Myocyte (in vitro differentiated cells): ENCODE data around the gene PADI4. TPM values are rescaled to one million over a fixed set of nuclear protein-coding genes. Genes with fewer than 3 reads are reported as not detected.
"Not testable (repeated sequence)": the region's sequence is repeated elsewhere in the genome, so short reads cannot be mapped to it uniquely, and the experiment has no call there.

Experiments
- DNase-seq: peaks from one replicate; pipeline ENCODE4 v3.0.0-alpha.2; 2012; ENCODE audit warnings: low read depth
- total RNA-seq: library from RNA; depleted of rRNA; stranded (reverse); fragments of >200 nt; gene quantifications from 2 replicates; pipeline ENCODE4 v1.2.3, GENCODE V29; 2014

PADI4 gene
- total RNA-seq, 1 donor from 2014 or later, result not detected

DNA sequence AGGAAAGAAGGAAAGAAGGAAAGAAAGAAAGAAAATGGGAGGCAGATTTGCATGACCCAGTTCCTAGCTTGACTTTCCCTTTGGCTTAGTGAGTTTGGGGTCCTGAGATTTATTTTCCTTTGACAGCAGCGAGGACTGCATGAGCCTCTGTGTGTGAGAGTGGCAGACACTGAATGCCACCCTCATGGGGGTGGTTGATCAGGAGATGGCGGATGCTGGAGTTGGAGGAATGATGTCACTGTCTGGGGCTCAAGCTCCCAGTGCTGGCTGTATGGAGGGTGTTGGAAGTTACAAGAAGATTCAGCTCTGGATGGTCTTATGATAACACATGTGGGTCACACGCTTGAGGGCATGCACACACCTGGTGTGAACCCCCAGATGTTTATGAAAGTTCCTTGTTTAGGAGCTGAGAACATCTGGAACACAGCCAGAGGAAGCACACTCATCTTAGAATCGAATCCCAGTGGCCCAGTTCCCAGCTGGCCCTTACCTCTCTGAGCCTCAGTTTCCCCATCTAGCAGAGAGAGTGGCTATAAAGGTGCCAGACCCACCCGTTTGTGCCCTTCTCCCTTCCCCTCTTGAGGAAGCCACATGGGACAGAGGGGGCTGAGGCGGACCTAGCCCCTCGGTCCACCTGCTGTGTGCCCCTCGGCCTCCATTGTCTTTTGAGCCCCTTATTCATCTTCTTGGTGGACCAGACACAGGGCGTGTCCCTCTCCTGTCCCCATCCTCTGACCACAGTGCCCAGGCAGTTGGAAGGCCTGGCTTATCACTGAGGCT, 5.7 kb downstream of the PADI4 start:
- no peak for DNase-seq

DNA sequence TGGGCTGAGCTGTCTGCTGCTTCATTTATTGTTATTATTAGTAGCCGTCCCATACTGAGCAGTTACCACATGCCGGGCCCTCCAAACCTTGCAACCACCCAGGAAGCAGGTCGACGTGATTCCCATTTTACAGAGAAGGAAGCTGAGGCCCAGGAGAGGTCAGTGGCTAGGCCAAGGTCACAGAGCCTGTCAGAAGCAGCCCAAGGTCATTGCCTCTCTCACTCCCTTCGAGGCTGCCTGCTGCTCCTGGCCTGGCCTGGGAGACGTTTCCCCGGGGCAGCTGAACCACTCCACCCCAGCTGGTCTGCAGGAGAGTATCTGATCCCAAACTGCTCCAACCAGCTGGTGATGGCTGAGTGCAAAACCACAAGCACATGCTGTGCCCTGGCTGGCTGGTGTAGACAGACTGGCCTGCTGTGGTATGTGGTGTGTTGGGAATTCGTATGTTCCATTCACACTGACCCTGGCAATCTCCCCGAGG, 6.5 kb downstream of the PADI4 start:
- peak; percentile 95 for DNase-seq

DNA sequence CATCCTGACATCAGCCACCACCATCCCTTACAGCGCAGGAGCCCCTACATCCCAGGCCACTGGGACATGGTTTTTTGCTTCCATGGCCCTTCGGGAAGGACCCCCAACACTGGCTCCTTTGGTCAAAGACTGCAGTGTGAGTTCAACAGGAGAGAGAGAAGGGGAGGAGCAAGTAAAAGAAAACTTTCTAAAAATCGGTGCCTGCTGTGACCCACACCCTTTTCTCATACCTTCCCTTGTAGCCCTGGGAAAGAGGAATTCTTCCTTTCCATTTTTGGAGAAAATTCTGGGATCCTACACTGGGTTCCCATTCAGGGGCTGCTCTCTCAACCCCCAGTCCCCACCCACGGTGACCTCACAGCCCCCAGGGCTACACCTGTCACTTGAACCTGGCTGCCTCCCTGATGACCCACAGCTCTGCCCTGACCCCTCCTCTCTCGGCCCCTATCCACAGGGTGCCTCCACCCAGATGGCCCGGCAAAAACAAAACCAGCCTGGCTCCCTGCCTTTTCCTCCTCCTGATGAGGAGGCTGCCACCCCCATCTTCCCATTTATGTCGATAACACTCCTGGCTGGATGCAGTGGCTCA, 7.6 kb downstream of the PADI4 start:
- DNase-seq, result no peak

DNA sequence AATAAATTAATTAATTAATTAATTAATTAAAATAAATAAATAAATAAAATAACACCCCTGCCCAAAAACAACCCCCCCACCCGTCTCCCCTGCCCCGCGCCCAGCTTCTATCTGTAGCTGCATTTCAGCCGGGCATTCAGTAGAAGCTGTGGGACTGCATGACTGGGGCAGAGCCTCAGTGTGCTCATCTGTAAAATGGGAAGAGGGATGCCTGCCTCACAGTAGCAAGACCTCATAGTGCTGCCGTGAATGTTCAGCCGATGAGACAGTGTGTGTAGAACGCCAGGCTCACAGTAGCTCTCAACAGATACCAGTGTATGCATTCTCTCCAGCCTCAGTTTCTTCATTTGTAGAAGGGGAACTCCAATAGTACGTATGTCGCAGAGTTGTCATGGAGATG, 8.7 kb downstream of the PADI4 start:
- DNase-seq, result no peak

DNA sequence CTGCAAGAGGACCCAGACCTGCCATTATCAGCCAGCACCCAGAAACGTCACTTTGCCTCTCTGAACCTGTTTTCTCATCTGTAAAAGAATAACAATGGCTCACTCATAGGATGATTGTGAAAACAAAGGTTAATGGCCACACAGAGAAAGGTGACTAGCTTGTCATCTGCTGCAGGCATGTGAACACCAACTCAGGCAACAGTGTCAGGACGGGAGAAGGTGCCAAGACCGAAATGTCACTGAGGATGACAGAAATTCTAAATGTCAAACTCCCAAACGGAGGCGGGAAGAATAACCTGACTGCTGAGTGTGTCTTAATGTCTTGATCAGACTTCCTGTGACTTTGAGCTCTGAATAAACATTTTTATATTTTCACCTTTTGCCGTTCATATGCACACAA, 10.3 kb downstream of the PADI4 start:
- DNase-seq, result no peak

DNA sequence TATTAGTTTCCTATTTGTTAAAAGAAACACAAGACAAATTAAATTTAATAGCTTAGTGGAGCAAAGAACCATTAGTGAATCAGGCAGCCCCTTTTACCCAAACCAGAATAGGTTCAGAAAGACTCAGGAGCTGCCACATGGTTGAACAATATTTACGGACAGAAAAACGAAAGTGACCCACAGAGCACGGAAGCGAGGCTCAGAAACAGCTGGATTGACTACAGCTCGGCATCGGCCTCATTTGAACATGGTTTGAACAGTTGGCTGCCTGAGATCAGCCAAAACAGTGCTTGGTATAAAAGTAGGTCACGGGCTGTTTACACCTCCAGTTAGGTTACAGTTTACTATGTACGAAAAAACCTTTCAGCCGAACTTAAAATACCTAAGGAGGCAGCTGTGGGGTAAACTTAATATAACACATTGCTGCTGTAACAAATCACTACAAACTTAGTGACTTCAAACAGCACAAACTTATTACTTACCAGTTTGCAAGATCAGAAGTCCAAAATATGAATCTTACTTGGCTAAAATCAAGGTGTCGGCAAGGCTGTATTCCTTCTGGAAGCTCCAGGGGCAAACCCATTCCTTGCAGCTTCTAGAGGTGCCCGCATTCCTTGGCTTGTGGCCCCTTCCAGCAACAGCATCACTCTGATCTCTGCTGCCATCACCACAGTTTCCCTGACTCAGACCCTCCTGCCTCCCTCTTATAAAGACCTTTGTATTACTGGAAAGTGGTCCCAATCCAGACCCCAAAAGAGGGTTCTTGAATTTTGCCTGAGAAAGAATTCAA, 11.8 kb downstream of the PADI4 start:
- no peak for DNase-seq

DNA sequence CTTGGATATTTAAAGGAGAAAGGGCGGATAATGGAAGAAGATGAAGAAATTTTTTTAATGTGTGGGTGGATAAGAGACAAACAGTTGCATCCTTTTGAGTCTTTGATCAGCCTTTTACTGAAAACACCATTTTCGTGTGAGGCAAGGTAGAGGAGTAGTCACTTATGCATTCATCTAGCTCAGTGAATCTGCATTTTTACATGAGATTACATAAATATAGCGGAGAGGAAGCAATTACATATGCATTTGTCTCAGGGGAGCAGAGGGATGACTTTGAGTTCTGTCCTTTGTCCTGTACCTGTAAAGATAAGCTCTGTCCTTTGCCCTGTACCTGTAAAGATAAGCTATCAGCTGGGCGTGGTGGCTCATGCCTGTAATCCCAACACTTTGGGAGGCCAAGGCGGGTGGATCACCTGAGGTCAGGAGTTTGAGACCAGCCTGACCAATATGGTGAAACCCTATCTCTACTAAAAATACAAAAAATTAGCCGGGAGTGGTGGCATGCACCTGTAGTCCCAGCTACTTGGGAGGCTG, 13.9 kb downstream of the PADI4 start:
- DNase-seq, result not testable (repeated sequence)

DNA sequence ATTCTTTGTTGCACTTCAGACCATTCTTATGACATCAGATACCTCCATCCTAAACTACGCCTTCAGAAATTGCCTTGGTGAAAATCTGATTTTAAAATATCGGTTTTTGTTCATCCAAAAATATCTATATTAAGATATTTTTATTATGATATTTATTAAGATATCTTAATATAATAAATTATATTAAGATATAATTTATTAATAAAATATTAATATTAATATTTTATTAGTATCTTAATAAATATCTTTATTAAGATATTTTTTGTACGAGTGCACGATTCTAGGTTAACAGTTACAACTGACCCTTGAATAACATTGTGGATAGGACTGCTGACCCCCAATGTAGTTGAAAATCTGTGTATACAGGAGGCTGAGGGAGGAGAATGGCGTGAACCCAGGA, 20.9 kb downstream of the PADI4 start:
- no peak for DNase-seq

DNA sequence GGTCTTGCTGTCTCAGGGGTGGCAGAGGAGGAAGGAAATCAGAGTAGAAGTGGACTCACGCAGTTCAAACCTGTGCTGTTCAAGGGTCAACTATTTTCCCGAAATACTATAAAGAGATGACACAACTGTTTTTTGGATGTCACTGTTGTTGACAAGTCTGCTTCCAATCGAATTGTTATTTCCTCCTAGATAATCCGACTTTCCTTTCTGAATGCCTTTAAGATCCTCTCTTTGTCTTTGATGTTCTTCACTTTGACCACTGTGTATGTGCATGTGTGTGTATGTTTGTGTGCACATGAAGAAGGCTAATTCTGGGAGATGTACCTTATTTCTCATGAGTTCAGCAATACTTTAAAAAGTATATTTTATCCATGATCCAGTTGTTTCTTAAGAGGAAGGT, 21.6 kb downstream of the PADI4 start:
- no peak for DNase-seq

DNA sequence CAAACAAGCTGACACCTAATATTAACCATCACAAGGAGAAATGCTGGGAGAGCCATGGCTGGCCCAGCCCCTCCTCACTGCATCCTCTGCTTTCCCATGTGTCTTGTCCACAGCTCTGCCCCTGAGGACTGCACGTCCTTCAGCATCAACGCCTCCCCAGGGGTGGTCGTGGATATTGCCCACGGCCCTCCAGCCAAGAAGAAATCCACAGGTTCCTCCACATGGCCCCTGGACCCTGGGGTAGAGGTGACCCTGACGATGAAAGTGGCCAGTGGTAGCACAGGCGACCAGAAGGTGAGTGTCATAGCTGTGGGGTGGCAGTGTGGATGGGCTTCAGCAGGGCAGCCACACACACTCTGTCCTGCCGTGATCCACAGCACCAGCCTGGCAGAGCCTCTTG, 22.9 kb downstream of the PADI4 start:
- DNase-seq, result no peak

DNA sequence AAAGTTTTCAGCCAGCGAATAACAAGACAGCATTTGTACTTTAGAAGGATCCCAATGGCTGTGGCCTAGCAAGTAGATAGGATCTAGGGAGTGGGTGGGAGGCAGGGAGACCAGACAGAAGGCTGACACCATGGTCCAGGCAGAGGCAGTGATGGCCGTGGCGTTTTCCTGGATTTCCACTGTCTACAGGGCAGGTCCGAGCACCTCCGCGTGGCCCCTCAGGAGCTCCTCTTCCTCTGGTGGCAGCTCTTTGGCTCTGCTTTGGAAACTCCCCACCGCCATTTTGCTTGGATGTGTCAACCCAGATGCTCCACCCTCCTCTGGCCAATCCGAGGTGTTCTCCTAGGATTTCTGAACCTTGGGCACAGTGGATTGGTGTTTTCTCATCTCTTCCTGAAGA, 25.1 kb downstream of the PADI4 start:
- no peak for DNase-seq

DNA sequence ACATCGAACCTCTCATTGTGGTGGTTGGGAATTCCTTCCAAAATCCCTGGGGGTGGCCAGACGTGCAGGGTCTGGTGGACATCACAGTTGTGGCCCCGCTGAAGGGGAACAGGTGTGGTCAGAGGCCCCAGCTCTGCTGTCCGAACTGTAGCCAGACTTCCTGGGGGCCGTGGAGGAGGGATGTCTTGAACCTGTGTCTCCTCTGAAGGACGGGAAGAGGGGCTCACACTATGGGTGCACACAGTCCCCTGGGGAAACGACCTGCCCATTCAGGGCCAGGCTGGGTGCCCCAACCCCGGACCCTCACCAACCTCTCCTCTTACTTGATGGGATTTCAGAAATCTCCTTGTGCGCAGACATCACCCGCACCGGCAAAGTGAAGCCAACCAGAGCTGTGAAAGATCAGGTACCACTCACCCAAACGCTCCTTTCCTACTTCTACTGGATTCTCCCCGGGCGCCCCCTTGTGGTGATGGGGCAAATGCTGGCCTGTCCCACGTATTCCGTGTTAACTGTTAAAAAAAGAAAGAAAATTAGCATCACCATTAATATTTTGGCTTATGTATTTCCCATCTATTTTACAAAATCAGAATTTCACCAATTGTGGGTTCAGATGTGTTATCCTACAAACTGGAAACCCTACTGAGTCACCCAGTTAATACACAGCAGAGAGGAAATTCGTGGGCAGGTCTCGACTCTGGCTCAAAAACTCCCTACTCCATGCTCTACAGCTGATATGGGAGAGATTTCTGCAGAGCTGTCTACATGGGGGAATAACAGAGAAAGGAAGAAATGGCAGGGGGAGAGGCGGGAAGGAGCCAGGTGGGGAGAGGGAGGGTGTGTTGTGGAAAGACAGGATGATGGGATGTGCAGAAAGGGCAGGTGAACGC, 28.1 kb downstream of the PADI4 start:
- peak; percentile 73 for DNase-seq

DNA sequence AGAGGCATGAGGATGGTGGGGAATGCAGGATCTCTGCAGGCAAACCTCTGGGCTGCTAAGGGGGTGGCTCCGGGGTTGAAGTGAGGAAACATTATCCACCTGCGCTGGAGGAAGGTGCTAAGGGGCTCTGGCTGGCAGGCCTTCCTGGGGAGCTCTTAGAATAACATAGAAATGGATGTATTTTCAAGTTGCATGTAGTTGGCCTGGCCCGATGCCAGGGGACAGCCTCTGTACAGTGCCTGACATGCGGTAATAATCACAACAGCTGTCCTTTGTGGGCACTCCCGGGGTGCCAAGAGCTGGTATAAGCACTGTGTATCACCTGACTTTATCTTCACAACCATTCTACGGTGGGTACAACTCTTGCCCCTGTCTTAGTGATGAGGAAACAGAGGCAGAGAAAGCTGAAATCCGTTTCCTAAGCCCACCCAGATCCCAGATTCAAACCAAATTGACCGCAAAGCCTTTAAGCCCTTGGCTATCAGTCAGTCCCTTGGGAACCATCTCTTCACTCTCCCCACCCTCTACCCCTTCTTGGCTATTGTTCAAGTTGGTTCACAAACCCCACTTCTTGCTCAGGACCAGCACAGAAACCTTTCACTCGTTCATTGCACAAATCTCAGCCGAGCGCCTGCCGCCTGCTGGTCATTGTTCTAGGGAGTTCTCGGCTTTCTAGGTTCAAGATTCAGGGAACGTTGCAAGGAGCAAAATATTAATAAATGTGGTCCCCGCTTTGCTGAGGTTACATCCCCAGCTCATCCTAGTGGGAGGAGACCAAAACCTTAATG, 30.9 kb downstream of the PADI4 start:
- peak; percentile 48 for DNase-seq

DNA sequence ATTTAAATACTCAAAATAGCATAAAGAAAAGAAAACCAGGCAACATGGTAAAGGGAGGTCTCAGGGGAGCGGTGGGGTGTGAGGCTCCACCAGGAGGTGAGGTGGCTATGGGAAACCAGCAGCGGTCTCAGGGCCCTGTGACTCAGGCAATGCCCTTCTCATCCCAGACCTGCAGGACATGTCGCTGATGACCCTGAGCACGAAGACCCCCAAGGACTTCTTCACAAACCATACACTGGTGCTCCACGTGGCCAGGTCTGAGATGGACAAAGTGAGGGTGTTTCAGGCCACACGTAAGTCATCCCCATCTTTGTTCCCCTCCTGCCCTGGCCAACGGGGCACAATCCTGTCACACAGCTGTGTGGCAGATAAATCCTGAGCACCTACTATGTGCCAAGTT, 31.5 kb downstream of the PADI4 start:
- DNase-seq, result no peak

DNA sequence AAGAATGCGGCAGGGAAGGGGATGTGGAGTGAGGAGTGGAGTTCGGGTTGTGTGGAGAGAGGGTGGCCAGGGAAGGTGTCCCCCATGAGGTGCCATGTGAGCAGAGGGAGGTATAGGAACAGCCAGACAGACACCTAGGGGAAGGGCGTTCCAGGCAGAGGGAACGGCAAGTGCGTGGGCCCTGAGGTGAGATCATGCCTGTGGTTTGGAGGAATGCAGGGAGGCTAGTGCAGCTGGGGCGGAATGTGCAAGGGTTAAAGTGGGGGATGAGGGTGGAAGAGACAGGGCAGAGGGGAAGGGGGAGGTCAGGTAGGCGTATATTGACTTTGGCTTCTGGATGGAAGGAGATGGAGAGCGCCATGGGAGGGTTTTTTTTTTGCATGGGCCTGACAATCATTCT, 32.4 kb downstream of the PADI4 start:
- DNase-seq, result no peak

DNA sequence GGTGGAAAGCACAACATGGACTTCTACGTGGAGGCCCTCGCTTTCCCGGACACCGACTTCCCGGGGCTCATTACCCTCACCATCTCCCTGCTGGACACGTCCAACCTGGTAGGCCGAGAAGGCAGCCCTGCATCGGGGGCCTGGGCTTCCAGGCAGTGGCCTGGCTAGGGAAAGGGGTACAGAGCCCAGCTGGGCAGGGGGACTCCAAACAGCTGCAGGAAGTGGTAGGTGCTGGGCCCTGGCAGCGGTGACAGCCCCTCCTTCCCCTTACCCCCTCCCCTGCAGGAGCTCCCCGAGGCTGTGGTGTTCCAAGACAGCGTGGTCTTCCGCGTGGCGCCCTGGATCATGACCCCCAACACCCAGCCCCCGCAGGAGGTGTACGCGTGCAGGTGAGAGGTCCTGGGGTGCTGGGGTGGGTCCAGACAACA, 34.0 kb downstream of the PADI4 start:
- DNase-seq, result no peak

DNA sequence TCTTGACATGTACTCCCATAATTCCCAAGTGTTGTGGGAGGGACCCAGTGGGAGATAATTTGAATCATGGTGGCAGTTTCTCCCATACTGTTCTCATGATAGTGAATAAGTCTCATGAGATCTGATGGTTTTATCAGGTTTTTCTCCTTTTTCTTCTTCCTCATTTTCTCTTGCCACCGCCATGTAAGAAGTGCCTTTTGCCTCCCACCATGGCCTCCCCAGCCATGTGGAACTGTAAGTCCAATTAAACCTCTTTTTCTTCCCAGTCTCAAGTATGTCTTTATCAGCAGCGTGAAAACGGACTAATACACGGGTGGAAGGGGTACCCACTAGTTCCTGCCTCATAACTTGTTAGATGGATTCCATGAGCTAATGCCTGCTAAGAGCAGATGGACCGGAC, 37.5 kb downstream of the PADI4 start:
- DNase-seq, result not testable (repeated sequence)

DNA sequence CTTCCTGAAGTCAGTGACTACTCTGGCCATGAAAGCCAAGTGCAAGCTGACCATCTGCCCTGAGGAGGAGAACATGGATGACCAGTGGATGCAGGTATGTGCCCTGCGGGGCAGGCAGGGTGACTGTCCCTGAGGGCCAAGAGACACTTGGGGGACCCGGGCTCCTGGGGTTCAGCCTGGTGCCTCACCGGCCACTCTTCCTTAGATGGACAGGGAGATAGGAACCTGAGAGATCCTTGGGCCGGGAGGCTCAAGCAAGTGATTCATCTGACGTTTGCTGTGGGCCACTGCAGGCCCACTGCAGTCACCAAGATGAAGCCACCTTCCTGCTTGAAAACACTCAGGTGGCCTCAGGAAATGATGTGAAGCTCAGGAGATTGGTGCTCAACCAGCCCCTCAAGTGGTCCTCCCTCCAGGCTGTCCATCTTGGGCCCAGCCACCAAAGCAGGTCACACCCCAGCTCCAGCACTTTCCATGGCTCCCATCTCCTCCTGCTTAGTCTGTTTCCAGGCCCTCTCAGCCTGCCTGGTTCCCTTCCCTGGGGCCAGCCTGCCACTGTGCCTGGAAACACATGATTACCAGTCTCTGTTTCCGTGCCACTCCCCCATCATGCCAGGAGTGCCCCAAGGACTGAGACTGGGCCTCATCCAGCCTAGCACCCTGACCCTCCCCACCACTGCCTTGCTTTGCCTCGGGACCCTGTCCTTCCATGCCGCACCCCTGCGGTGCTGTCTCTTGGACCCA, 38.2 kb downstream of the PADI4 start:
- no peak for DNase-seq
